H1 (cell line): Measurements from ENCODE around the gene SHANK1. TPM values are rescaled to one million over a fixed set of nuclear protein-coding genes. Genes with fewer than 3 reads are reported as not detected.

ENCODE experiments used
- CHD7 ChIP-seq: fragments of 300-600 bp; sonication (generic); IDR thresholded peaks from 2 replicates; pipeline ENCODE4 v1.7.1; 2012; ENCODE audit warnings: low read length, moderate library complexity, mild to moderate bottlenecking, inconsistent platforms; ENCODE audit not compliant: insufficient replicate concordance
- CTCF ChIP-seq, 3 experiments: IDR thresholded peaks; 1 replicate in 2 of 3; 2 replicates in 1 of 3; pipeline versions ENCODE4 v1.5.1 to v1.6.1; 2011; ENCODE audit warnings: low read length in 3 of 3, mild to moderate bottlenecking in 3 of 3, inconsistent platforms in 2 of 3, low read depth in 1 of 3, moderate library complexity in 1 of 3; ENCODE audit not compliant: insufficient read depth in 1 of 3; ENCODE audit errors: control extremely low read depth in 1 of 3
- E2F6 ChIP-seq: IDR thresholded peaks from 2 replicates; pipeline ENCODE4 v1.6.1; 2012; ENCODE audit warnings: inconsistent platforms
- EGR1 ChIP-seq: IDR thresholded peaks from 2 replicates; pipeline ENCODE4 v1.6.1; 2011; ENCODE audit warnings: low read depth, low read length, borderline replicate concordance
- RAD21 ChIP-seq, 2 experiments: IDR thresholded peaks in 1 of 2; conservative IDR thresholded peaks in 1 of 2; 2 replicates each; pipeline ENCODE4 v1.6.1; 2011; ENCODE audit warnings: low read depth in 2 of 2, low read length in 2 of 2, improper control_type of control experiment in 1 of 2, inconsistent platforms in 1 of 2, mild to moderate bottlenecking in 1 of 2, moderate library complexity in 1 of 2
- RBBP5 ChIP-seq: IDR thresholded peaks from 2 replicates; pipeline ENCODE4 v1.7.1; 2012; ENCODE audit warnings: low read depth, mild to moderate bottlenecking, inconsistent platforms, low read length, moderate library complexity, borderline replicate concordance
- polyA plus RNA-seq, 7 experiments: library from polyadenylated mRNA; depleted of rRNA in 3 of 7; stranded (reverse) in 5 of 7; unstranded in 2 of 7; fragments of >200 nt in 5 of 7; fragments of 200-250 nt in 2 of 7; gene quantifications; 1 replicate in 5 of 7; 2 replicates in 1 of 7; 4 replicates in 1 of 7; pipeline versions ENCODE4 v1.2.1 to v1.2.3, GENCODE V29; 2011 to 2013; ENCODE audit warnings: missing spikeins in 2 of 7, mixed read lengths in 2 of 7
- total RNA-seq: library from RNA; stranded (reverse); fragmentation: NEBNext Ultra II Directional; extraction: Animal tissue kit (Norgen Biotek cat#: 25700); gene quantifications from 2 replicates; pipeline ENCODE4 v1.2.1, GENCODE V29; 2021

Gene SHANK1
- total and polyA plus RNA-seq, 2 of the 8 experiments (the other 6 are each of a cell fraction or from before 2014, with no cell fraction given), result 1.1 to 3.7 TPM

- TF ChIP-seq CHD7, result no peak
- TF ChIP-seq RAD21 (IDR thresholded peaks at IDR 0.05 in 1 of 2, conservative IDR thresholded peaks at IDR 0.05 in 1 of 2; ENCODE audit: low read depth in 2 of 2, low read length in 2 of 2), result peak; percentile 21 to 42; a peak in 3 of 4 replicates
- TF ChIP-seq RBBP5, result no peak
- peak in 2 of 3 experiments; percentile 14 to 37; a peak in 2 of 4 replicates for TF ChIP-seq CTCF (IDR thresholded peaks at IDR 0.05; ENCODE audit: control extremely low read depth in 1 of 3, insufficient read depth in 1 of 3, low read depth in 1 of 3, low read length in 3 of 3)
- no peak for TF ChIP-seq EGR1
- no peak for TF ChIP-seq E2F6
Observed at GRCh38 chr19:50708179-50708879, 11.3 kb downstream of the SHANK1 start (continued).
